ENCODE measurements around the gene FAM240A. TPM values are rescaled to one million over a fixed set of nuclear protein-coding genes. Genes with fewer than 3 reads are reported as not detected.

The FAM240A gene
- total and polyA plus RNA-seq, 2 experiments from 2014 or later = 0.18 TPM; not detected in 1

- H3K27me3 Mint-ChIP-seq (ENCODE audit: insufficient read depth, low read depth, poor library complexity) = peaks cover 9% of the 10 kb centered on the region
- peak; percentile 95 for DNase-seq (ENCODE audit: low spot score)
Observed at GRCh38 chr3:46574243-46574646, 38.1 kb upstream of the FAM240A start.

More at GRCh38 chr3:46574243-46574646, 38.1 kb upstream of the FAM240A start:
- Histone ChIP-seq H3K4me3 (peak overlapping the region; percentile 89), H3K79me2 (replicated peaks; ENCODE audit: insufficient read depth) (peaks cover 18% of the 10 kb centered on the region), H2AFZ (no peak overlapping the region), H3K36me3 (ENCODE audit: insufficient read depth) (peaks cover 6% of the 10 kb centered on the region; the same call in 1 of the 2 replicates), H3K27me3 (ENCODE audit: insufficient read depth) (no peaks in the 10 kb centered on the region), H3K9me2 (ENCODE audit: insufficient read depth) (no peaks in the 10 kb centered on the region), H3K4me1 (ENCODE audit: insufficient read depth) (peaks cover 25% of the 10 kb centered on the region), H3K27ac (ENCODE audit: low read depth) (peak overlapping the region; percentile 99), H3K4me2 (peak overlapping the region; percentile 98), H4K20me1 (replicated peaks; ENCODE audit: insufficient read depth) (peaks cover under 1% of the 10 kb centered on the region; the same call in 1 of the 2 replicates), H3F3A (replicated peaks; ENCODE audit: low read depth) (peaks cover 19% of the 10 kb centered on the region; the same call in 1 of the 2 replicates)
- peaks cover 24% of the 10 kb centered on the region for H3K9me3 Mint-ChIP-seq
- TF ChIP-seq ETS1 (IDR thresholded peaks at IDR 0.05) (no peak), CTCF (conservative IDR thresholded peaks at IDR 0.05; ENCODE audit: low read depth in 2 of 2) (no peak), ZNF331 (CRISPR knock-in tag; IDR thresholded peaks at IDR 0.05; ENCODE audit: low read depth) (no peak), JUNB (IDR thresholded peaks at IDR 0.05; ENCODE audit: unreplicated experiment) (no peak), STAT1 (IDR thresholded peaks at IDR 0.05; ENCODE audit: unreplicated experiment) (no peak), REST (IDR thresholded peaks at IDR 0.05; ENCODE audit: unreplicated experiment) (no peak), NANOG (IDR thresholded peaks at IDR 0.05; ENCODE audit: borderline replicate concordance) (peak; percentile 87), POLR2AphosphoS5 (IDR thresholded peaks at IDR 0.05; ENCODE audit: low read depth) (peak; percentile 40; the same call in 1 of the 2 replicates), CREB1 (CRISPR knock-in tag; IDR thresholded peaks at IDR 0.05; ENCODE audit: low read depth) (peak; percentile 34; the same call in 1 of the 2 replicates), EZH2 (IDR thresholded peaks at IDR 0.05; ENCODE audit: low read depth, unreplicated experiment) (no peak), ZNF462 (CRISPR knock-in tag; IDR thresholded peaks at IDR 0.05) (peak; percentile 96), ZNF114 (CRISPR knock-in tag; IDR thresholded peaks at IDR 0.05) (no peak), EZH2phosphoT487 (IDR thresholded peaks at IDR 0.05; ENCODE audit: unreplicated experiment) (no peak)
- peaks cover 43% of the 10 kb centered on the region for H3K4me1 Mint-ChIP-seq
- peak overlapping the region; percentile 100 for H3K27ac Mint-ChIP-seq
- H3K4me3 Mint-ChIP-seq = peak overlapping the region; percentile 92
- peak; percentile 67 for ATAC-seq
- peaks cover 33% of the 10 kb centered on the region for H3K36me3 Mint-ChIP-seq (ENCODE audit: low read depth)

Data from GM23338 (cell line).